OCI-M2 (cell line): ENCODE data around the gene PCOLCE2.

ENCODE experiments used
- DNase-seq: peaks from one replicate; lab custom pipeline; 2025; ENCODE audit not compliant: unreplicated experiment; lab: John Stamatoyannopoulos, UW

PCOLCE2 gene

GRCh38 chr3:142817356-142817755 lies 71.5 kb downstream of the PCOLCE2 start:
- no peak for DNase-seq

- DNase-seq = no peak
Measured at GRCh38 chr3:142815803-142816202, 73.1 kb downstream of the PCOLCE2 start.

GRCh38 chr3:142809259-142809658 lies 79.6 kb downstream of the PCOLCE2 start:
- DNase-seq = no peak

- DNase-seq = no peak
Measured at GRCh38 chr3:142808103-142808917, 80.6 kb downstream of the PCOLCE2 start.

- no peak for DNase-seq
Measured at GRCh38 chr3:142802891-142803290, 86.0 kb downstream of the PCOLCE2 start.

- DNase-seq = no peak
Measured at GRCh38 chr3:142801746-142802145, 87.1 kb downstream of the PCOLCE2 start.

- no peak for DNase-seq
Measured at GRCh38 chr3:142796823-142797222, 92.1 kb downstream of the PCOLCE2 start.

- no peak for DNase-seq
Measured at GRCh38 chr3:142795332-142795731, 93.6 kb downstream of the PCOLCE2 start.

- no peak for DNase-seq
Measured at GRCh38 chr3:142794508-142794907, 94.4 kb downstream of the PCOLCE2 start.

- DNase-seq = no peak
Measured at GRCh38 chr3:142787719-142788118, 101.2 kb downstream of the PCOLCE2 start.

GRCh38 chr3:142785996-142786395 lies 102.9 kb downstream of the PCOLCE2 start:
- no peak for DNase-seq

GRCh38 chr3:142784228-142784627 lies 104.7 kb downstream of the PCOLCE2 start:
- DNase-seq = no peak

GRCh38 chr3:142782616-142783015 lies 106.3 kb downstream of the PCOLCE2 start:
- no peak for DNase-seq

- no peak for DNase-seq
Measured at GRCh38 chr3:142779591-142779990, 109.3 kb downstream of the PCOLCE2 start.

- no peak for DNase-seq
Measured at GRCh38 chr3:142778541-142778940, 110.3 kb downstream of the PCOLCE2 start.

GRCh38 chr3:142777927-142778326 lies 111.0 kb downstream of the PCOLCE2 start:
- DNase-seq = no peak

GRCh38 chr3:142768338-142768737 lies 120.5 kb downstream of the PCOLCE2 start:
- no peak for DNase-seq
